RWPE2 (cell line): ENCODE data around the gene BRIP1.

ENCODE experiments used
- ATAC-seq: fragments of 200-7000 bp; cut with Tn5 transposase; 3 replicates; pipeline ENCODE4 v1.9.1; 2021; ENCODE audit warnings: low read depth
- DNase-seq: peaks from one replicate; pipeline ENCODE4 v3.0.0-alpha.2; 2020; ENCODE audit warnings: low spot score
- H3K27ac ChIP-seq: fragments of 450-650 bp; 2 replicates; pipeline ENCODE4 v1.5.1; 2017; ENCODE audit warnings: mild to moderate bottlenecking; ENCODE audit not compliant: poor library complexity, severe bottlenecking
- H3K27me3 ChIP-seq: fragments of 250-450 bp; sonication (Bioruptor Pico); 2 replicates; pipeline ENCODE4 v1.5.1; 2021; ENCODE audit warnings: mild to moderate bottlenecking, moderate library complexity; ENCODE audit not compliant: insufficient read depth, poor library complexity, severe bottlenecking
- H3K36me3 ChIP-seq: fragments of 250-450 bp; sonication (Bioruptor Pico); 2 replicates; pipeline ENCODE4 v1.5.1; 2020; ENCODE audit warnings: low read depth, mild to moderate bottlenecking, moderate library complexity
- H3K4me1 ChIP-seq: fragments of 250-450 bp; sonication (Bioruptor Pico); 2 replicates; pipeline ENCODE4 v1.5.1; 2021; ENCODE audit warnings: mild to moderate bottlenecking, moderate library complexity; ENCODE audit not compliant: insufficient read depth, poor library complexity, severe bottlenecking
- H3K4me3 ChIP-seq: fragments of 250-450 bp; sonication (Bioruptor Pico); 2 replicates; pipeline ENCODE4 v1.5.1; 2021; ENCODE audit warnings: mild to moderate bottlenecking, moderate library complexity; ENCODE audit not compliant: severe bottlenecking
- H3K9me3 ChIP-seq: fragments of 250-450 bp; sonication (Bioruptor Pico); 2 replicates; pipeline ENCODE4 v1.5.1; 2021; ENCODE audit warnings: mild to moderate bottlenecking, moderate library complexity; ENCODE audit not compliant: severe bottlenecking
- CTCF ChIP-seq: fragments of 450-650 bp; IDR thresholded peaks from one replicate; pipeline ENCODE4 v1.5.1; 2017; ENCODE audit warnings: mild to moderate bottlenecking, moderate library complexity; ENCODE audit not compliant: poor library complexity, severe bottlenecking

BRIP1 gene

GRCh38 chr17:61754124-61754523 is 109.2 kb downstream of the BRIP1 start:
- Histone ChIP-seq H3K36me3 (peaks cover 32% of the 10 kb centered on the region), H3K9me3 (peaks cover 2% of the 10 kb centered on the region), H3K4me3 (no peak overlapping the region), H3K4me1 (no peaks in the 10 kb centered on the region), H3K27ac (no peak overlapping the region), H3K27me3 (no peaks in the 10 kb centered on the region)
- no peak for DNase-seq
- TF ChIP-seq CTCF = no peak
- ATAC-seq = no peak

GRCh38 chr17:61753696-61754095 is 109.6 kb downstream of the BRIP1 start:
- TF ChIP-seq CTCF = no peak
- no peak overlapping the region for H3K4me3 ChIP-seq
- H3K4me1 ChIP-seq = no peaks in the 10 kb centered on the region
- no peak overlapping the region for H3K27ac ChIP-seq
- H3K36me3 ChIP-seq = peaks cover 29% of the 10 kb centered on the region
- peaks cover 2% of the 10 kb centered on the region for H3K9me3 ChIP-seq
- DNase-seq = no peak
- no peaks in the 10 kb centered on the region for H3K27me3 ChIP-seq
- no peak for ATAC-seq

GRCh38 chr17:61750656-61751055 is 112.7 kb downstream of the BRIP1 start:
- Histone ChIP-seq H3K9me3 (peaks cover 12% of the 10 kb centered on the region), H3K27ac (no peak overlapping the region), H3K27me3 (no peaks in the 10 kb centered on the region), H3K4me3 (no peak overlapping the region), H3K4me1 (no peaks in the 10 kb centered on the region), H3K36me3 (peaks cover 42% of the 10 kb centered on the region)
- DNase-seq (no peak), ATAC-seq (no peak)
- no peak for TF ChIP-seq CTCF

GRCh38 chr17:61749823-61750404 is 113.4 kb downstream of the BRIP1 start:
- Histone ChIP-seq H3K27ac (no peak overlapping the region), H3K4me3 (no peak overlapping the region), H3K36me3 (peaks cover 43% of the 10 kb centered on the region), H3K27me3 (no peaks in the 10 kb centered on the region), H3K9me3 (peaks cover 12% of the 10 kb centered on the region), H3K4me1 (no peaks in the 10 kb centered on the region)
- no peak for DNase-seq
- no peak for ATAC-seq
- TF ChIP-seq CTCF = no peak

GRCh38 chr17:61746248-61746985 is 116.9 kb downstream of the BRIP1 start:
- Histone ChIP-seq H3K27ac (no peak overlapping the region), H3K36me3 (peaks cover 62% of the 10 kb centered on the region), H3K4me1 (no peaks in the 10 kb centered on the region), H3K27me3 (no peaks in the 10 kb centered on the region), H3K4me3 (no peak overlapping the region), H3K9me3 (peaks cover 12% of the 10 kb centered on the region)
- ATAC-seq = no peak
- TF ChIP-seq CTCF = no peak
- DNase-seq = no peak
